ENCODE data around the gene SLC45A3. TPM values are rescaled to one million over a fixed set of nuclear protein-coding genes. Genes with fewer than 3 reads are reported as not detected.

The SLC45A3 gene
- total RNA-seq, 1 donor from 2014 or later, result 7.5 TPM

GRCh38 chr1:205652984-205653383 is 27.3 kb downstream of the SLC45A3 start:
- Mint-ChIP-seq H3K36me3 (no peaks in the 10 kb centered on the region), H3K27ac (no peak overlapping the region), H3K4me3 (no peak overlapping the region), H3K4me1 (peaks cover 3% of the 10 kb centered on the region), H3K9me3 (no peaks in the 10 kb centered on the region), H3K27me3 (ENCODE audit: low read depth) (no peaks in the 10 kb centered on the region)
- no peak for TF ChIP-seq CTCF (IDR thresholded peaks at IDR 0.05; ENCODE audit: unreplicated experiment)
- no peak for DNase-seq (ENCODE audit: low spot score in 2 of 2, unreplicated experiment in 2 of 2)

GRCh38 chr1:205650241-205650640 is 30.1 kb downstream of the SLC45A3 start:
- DNase-seq (ENCODE audit: low spot score in 2 of 2, unreplicated experiment in 2 of 2), result no peak
- TF ChIP-seq CTCF (IDR thresholded peaks at IDR 0.05; ENCODE audit: unreplicated experiment), result no peak
- Mint-ChIP-seq H3K27ac (no peak overlapping the region), H3K36me3 (no peaks in the 10 kb centered on the region), H3K9me3 (no peaks in the 10 kb centered on the region), H3K4me3 (no peak overlapping the region), H3K4me1 (peaks cover 3% of the 10 kb centered on the region), H3K27me3 (ENCODE audit: low read depth) (no peaks in the 10 kb centered on the region)

DNA sequence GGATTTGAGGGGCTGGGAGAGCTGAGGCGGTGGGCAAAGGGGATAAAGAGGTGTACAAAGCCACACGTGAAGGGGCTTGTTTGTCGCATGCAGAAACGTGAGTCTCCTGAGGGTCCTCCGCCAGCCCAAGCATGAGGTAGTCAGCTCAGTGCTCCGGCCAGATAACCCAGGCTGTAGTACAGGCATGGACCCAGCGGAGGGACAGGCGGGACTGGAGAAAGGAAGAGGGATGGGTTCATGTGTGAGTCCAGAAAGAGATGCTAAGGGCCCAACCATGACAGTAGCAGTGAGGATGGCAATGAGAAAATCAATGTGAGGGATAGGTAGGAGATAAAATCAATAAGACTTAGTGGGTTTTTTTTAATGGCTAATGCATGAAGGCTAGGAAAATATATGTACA is 34.8 kb downstream of the SLC45A3 start:
- Mint-ChIP-seq H3K4me1 (peaks cover 3% of the 10 kb centered on the region), H3K27me3 (ENCODE audit: low read depth) (no peaks in the 10 kb centered on the region), H3K4me3 (no peak overlapping the region), H3K27ac (no peak overlapping the region), H3K9me3 (no peaks in the 10 kb centered on the region), H3K36me3 (no peaks in the 10 kb centered on the region)
- no peak for TF ChIP-seq CTCF (IDR thresholded peaks at IDR 0.05; ENCODE audit: unreplicated experiment)
- no peak for DNase-seq (ENCODE audit: low spot score in 2 of 2, unreplicated experiment in 2 of 2)

GRCh38 chr1:205642679-205643307 is 37.5 kb downstream of the SLC45A3 start:
- Mint-ChIP-seq H3K4me3 (no peak overlapping the region), H3K27me3 (ENCODE audit: low read depth) (no peaks in the 10 kb centered on the region), H3K36me3 (no peaks in the 10 kb centered on the region), H3K27ac (no peak overlapping the region), H3K9me3 (no peaks in the 10 kb centered on the region), H3K4me1 (no peaks in the 10 kb centered on the region)
- no peak for TF ChIP-seq CTCF (IDR thresholded peaks at IDR 0.05; ENCODE audit: unreplicated experiment)
- DNase-seq (ENCODE audit: low spot score in 2 of 2, unreplicated experiment in 2 of 2), result no peak

DNA sequence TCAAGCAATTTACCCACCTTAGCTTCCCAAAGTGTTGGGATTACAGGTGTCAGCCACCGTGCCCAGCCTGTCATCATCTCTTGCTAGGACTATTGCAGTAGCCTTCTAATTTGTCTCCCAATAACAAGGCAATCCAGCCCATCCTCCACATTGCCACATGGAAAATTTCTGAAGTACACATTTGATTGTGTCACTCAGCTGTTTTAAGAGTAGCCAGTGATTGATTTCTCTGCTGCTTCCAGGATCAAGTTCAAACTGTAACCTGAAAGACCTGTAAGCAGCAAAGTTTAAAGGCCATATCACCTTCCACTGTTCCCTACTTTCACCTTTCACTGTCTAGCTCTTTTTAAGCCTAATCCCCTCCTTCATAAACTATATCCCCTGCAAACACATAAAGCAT is 40.7 kb downstream of the SLC45A3 start:
- H3K27ac Mint-ChIP-seq, result no peak overlapping the region
- no peaks in the 10 kb centered on the region for H3K27me3 Mint-ChIP-seq (ENCODE audit: low read depth)
- H3K4me1 Mint-ChIP-seq, result peaks cover 16% of the 10 kb centered on the region
- no peak for TF ChIP-seq CTCF (IDR thresholded peaks at IDR 0.05; ENCODE audit: unreplicated experiment)
- no peaks in the 10 kb centered on the region for H3K36me3 Mint-ChIP-seq
- no peak for DNase-seq (ENCODE audit: low spot score in 2 of 2, unreplicated experiment in 2 of 2)
- H3K9me3 Mint-ChIP-seq, result no peaks in the 10 kb centered on the region
- H3K4me3 Mint-ChIP-seq, result no peak overlapping the region
